DOHH2 (cell line): ENCODE data around the gene TUBA3C.

Experiments used
- EZH2phosphoT487 ChIP-seq: fragments of 200-600 bp; sonication (generic); IDR thresholded peaks from 2 replicates; pipeline ENCODE4 v1.6.1; 2017; ENCODE audit warnings: borderline replicate concordance, mild to moderate bottlenecking, antibody characterized with exemption, low read length, moderate library complexity, mixed read lengths
- TF ChIP-seq, protein P1 (sequence below): fragments of 200-600 bp; sonication (generic); IDR thresholded peaks from one replicate; pipeline ENCODE4 v1.5.1; 2014; ENCODE audit warnings: antibody characterized with exemption, mild to moderate bottlenecking, low read depth, low read length; ENCODE audit not compliant: poor library complexity, severe bottlenecking

DNA sequence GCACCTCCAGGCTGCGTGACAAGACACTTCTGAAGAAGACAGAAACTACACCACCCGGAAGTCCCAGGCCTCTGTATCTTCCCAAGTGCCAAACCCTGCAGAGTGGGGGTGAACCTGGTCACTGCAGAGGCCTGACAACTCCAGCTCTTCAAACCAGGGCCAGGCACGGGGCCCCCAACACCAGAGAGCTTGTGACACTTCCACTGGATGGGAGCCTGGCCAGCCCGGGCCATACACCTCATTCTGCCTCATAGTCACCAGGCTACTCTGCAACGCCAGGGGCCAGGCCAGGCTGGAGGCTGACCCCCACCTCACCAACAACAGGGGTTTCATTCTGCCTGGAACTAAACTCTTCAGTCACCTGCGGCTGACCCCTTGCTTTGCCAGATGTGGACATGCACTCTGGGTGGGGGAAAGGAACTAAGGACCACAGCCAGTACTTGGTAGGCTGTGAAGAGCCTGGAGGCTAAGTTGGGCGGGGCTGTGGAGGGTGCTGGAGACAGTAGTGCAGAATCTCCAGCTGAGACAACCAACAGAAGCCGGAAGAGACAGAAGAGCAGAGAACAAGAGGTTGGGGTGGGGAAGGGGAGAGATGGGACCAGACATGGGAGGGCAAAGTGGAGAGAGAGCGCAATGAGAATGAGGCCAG lies 23.0 kb downstream of the TUBA3C start:
- TF ChIP-seq, protein P1, sequence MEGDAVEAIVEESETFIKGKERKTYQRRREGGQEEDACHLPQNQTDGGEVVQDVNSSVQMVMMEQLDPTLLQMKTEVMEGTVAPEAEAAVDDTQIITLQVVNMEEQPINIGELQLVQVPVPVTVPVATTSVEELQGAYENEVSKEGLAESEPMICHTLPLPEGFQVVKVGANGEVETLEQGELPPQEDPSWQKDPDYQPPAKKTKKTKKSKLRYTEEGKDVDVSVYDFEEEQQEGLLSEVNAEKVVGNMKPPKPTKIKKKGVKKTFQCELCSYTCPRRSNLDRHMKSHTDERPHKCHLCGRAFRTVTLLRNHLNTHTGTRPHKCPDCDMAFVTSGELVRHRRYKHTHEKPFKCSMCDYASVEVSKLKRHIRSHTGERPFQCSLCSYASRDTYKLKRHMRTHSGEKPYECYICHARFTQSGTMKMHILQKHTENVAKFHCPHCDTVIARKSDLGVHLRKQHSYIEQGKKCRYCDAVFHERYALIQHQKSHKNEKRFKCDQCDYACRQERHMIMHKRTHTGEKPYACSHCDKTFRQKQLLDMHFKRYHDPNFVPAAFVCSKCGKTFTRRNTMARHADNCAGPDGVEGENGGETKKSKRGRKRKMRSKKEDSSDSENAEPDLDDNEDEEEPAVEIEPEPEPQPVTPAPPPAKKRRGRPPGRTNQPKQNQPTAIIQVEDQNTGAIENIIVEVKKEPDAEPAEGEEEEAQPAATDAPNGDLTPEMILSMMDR, result no peak
- no peak for TF ChIP-seq EZH2phosphoT487
